Measurements from ENCODE around the gene C5AR2.
"Not testable (repeated sequence)": the region's sequence is repeated elsewhere in the genome, so short reads cannot be mapped to it uniquely, and the experiment has no call there.

C5AR2 gene

GRCh38 chr19:47324502-47324901, 7.5 kb upstream of the C5AR2 start:
- DNase-seq, result no peak

- DNase-seq, result no peak
Observed at GRCh38 chr19:47330466-47330869, 1.5 kb upstream of the C5AR2 start.

DNA sequence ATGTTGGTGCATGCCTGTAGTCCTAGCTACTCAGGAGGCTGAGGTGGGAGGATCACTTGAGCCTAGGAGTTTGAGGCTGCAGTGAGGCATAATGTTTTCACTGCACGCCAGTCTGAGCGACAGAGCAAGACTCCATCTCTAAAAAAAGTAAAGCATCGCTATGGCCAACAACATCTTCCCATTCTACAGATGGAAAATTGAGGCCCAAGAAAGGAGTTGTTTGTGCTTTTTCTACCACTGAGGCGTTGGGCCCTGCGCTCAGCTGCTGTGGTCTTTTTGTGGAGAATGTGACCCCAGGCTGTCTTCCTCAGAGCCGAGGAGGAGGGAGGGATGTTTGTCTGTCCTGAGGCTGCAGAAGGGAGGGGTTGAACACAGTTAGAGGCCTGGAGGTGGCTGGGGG, 485 bp upstream of the C5AR2 start:
- no peak for DNase-seq

DNA sequence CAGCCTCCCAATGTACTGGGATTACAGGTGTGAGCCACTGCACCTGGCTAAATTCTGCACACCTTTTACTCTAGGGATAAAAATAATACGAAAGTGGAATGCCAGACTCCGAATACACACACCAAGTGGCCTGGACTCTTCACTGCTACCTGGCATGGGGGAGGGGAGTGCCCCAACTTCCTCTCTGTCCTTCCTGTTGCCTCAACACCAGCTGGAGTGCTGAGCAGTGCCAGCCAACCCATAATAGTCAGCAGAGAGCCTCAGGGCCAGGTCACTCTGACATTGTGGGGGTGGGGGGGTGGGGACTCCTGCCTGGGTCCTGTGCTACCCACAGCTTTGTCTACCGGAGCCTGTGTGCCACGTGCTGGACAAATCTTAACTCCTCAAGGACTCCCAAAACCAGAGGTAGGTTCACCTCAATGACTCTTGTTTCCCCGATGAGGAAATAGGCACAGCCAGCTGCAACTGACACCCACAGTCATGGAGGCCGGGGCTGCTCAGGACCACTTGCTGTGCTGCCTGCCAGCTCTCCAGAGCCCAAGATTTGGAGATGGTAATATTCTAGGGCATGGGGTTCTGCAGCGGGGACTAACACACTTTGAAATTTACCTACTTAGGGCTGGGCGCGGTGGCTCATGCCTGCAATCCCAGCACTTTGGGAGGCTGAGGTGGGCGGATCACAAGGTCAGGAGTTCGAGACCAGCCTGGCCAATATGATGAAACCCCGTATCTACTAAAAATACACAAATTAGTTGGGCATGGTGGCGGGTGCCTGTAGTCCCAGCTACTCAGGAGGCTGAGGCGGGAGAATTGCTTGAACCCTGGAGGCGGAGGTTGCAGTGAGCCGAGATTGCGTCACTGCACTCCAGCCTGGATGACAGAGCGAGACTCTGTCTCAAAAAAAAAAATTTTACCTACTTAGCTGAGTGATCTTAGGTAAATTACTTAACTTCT, 5.1 kb downstream of the C5AR2 start:
- peak; percentile 88 for DNase-seq

GRCh38 chr19:47339196-47339880, 7.4 kb downstream of the C5AR2 start:
- DNase-seq, result no peak

- DNase-seq, result no peak
Observed at GRCh38 chr19:47340477-47341208, 8.7 kb downstream of the C5AR2 start.

DNA sequence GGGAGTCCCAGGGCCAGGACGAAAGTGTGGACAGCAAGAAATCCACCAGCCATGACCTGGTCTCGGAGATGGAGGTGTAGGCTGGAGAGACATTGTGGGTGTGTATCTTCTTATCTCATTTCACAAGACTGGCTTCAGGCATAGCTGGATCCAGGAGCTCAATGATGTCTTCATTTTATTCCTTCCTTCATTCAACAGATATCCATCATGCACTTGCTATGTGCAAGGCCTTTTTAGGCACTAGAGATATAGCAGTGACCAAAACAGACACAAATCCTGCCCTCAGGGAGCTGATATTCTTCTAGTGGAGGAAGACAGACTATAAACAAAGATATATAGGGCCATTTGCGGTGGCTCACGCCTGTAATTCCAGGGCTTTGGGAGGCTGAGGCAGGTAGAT, 9.8 kb downstream of the C5AR2 start:
- DNase-seq, result peak; percentile 35

- DNase-seq, result no peak
Observed at GRCh38 chr19:47343194-47343802, 11.3 kb downstream of the C5AR2 start.

- no peak for DNase-seq
Observed at GRCh38 chr19:47344425-47344824, 12.4 kb downstream of the C5AR2 start.

- DNase-seq, result not testable (repeated sequence)
Observed at GRCh38 chr19:47346024-47346423, 14.0 kb downstream of the C5AR2 start.

- DNase-seq, result peak; percentile 99
Observed at GRCh38 chr19:47348819-47349795, 17.1 kb downstream of the C5AR2 start, which contains the start of gene DHX34. Gene DHX34 (plus strand): TSS chr19:47349315. CDS start chr19:47353031, 3,716 bp downstream.

GRCh38 chr19:47350630-47351029, 18.7 kb downstream of the C5AR2 start:
- DNase-seq, result no peak

- DNase-seq, result peak; percentile 83
Observed at GRCh38 chr19:47351548-47351947, 19.6 kb downstream of the C5AR2 start.

GRCh38 chr19:47352095-47352494, 20.1 kb downstream of the C5AR2 start:
- DNase-seq, result peak; percentile 42

GRCh38 chr19:47353307-47353712, 21.3 kb downstream of the C5AR2 start:
- DNase-seq, result no peak

- DNase-seq, result no peak
Observed at GRCh38 chr19:47356900-47357299, 24.9 kb downstream of the C5AR2 start.

- peak; percentile 32 for DNase-seq
Observed at GRCh38 chr19:47357788-47358680, 26.1 kb downstream of the C5AR2 start.

GRCh38 chr19:47358936-47359335, 27.0 kb downstream of the C5AR2 start:
- no peak for DNase-seq

DNA sequence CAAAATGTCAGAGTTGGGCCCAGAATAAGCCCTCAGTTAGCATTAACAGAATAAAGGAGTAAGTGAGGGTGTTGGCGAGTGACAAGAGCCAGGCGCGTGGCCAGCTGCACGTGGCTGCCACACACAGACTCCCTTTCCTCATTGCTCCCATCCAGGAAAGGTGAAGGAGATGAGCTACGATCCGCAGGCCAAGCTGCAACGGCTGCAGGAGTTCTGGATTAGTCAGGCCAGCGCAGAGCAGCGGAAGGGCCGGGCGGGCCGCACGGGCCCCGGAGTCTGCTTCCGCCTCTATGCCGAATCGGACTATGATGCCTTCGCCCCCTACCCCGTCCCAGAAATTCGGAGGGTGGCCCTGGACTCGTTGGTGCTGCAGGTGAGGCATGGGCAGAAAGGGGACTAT, 30.3 kb downstream of the C5AR2 start:
- no peak for DNase-seq

DNA sequence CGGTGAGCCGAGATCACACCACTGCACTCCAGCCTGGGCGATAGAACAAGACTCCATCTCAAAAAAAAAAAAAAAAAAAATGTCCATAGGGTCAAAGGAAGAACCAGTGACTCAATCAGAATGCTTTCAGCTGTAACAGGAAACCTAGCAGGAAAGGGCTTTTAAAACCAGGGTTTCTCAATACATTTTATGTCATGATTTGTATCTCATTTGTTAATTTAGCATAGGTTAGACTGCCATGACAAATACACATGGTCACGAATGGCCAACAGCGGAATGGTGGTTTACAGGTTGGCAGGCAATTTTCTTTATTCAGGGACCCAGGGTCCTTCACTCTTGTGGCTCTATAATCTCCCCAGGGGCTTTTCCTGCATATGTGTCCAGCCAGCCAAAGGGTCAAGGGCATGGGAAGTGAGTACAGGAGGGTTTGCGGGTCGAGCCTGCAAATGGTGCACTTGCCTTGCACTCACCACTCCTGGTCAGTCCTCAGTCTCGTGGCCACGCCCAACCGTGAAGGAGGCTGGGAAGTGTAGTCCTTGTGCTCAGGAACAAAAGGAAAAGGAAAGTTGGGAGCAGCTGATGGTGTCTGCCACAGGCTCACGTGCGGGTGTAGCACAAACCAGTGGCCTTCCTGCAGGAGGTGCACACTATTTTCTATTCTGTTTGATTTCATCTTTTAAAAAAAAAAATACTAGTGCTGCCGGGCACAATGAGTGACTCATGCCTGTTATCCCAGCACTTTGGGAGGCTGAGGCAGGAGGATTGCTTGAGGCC, 32.0 kb downstream of the C5AR2 start:
- DNase-seq, result no peak

Measured in hematopoietic multipotent progenitor cell treated with erythropoietin and hydrocortisone succinate and interleukin-3 and kit ligand, for 8 days (in vitro differentiated cells).